GM21723 (cell line): Measurements from ENCODE around the gene PLIN5.
"Not testable (repeated sequence)": the region's sequence is repeated elsewhere in the genome, so short reads cannot be mapped to it uniquely, and the experiment has no call there.

Source experiments
- ATAC-seq: cut with Tn5 transposase; IDR thresholded peaks from one replicate; pipeline ENCODE4 v1.9.1; 2021; ENCODE audit warnings: mild to moderate bottlenecking, moderate library complexity; ENCODE audit not compliant: unreplicated experiment

The PLIN5 gene

DNA sequence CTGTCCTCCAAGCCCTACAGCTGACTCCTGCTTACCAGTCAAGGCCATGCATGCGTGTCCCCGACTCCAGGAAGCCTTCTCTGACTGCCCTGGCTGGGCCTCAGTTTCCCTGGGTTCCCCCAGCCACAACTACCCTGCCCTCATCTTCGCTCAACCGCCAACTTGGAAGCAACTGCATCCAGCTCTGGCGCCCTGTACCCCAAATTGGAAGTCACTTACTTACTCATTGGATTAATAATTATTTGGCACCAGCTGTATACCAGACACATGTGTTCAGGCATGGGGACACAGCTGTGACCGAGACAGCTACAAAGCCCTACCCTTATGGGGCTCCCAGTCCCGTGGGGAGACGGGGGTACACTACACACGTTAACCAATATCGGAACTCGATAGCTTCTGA, 35.4 kb upstream of the PLIN5 start:
- no peak for ATAC-seq

DNA sequence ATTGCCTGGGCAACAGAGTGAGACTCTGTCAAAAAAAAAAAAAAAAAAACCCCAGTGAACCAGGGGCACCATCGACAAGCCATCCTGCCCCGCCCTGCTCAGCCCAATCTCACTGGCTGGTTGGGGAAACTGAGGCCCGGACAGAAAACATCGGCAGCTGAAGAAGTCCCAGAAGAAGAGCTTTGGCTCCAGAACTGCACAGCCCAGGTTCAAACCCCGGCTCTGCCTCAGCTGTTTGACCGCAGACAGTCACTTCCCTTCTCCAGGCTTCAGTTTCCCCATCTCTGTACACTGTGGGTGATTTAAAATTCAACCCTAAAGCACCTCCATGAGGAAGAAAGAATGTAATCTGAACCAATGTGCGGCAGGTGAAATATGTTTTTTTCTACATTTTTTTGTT, 33.9 kb upstream of the PLIN5 start:
- no peak for ATAC-seq

DNA sequence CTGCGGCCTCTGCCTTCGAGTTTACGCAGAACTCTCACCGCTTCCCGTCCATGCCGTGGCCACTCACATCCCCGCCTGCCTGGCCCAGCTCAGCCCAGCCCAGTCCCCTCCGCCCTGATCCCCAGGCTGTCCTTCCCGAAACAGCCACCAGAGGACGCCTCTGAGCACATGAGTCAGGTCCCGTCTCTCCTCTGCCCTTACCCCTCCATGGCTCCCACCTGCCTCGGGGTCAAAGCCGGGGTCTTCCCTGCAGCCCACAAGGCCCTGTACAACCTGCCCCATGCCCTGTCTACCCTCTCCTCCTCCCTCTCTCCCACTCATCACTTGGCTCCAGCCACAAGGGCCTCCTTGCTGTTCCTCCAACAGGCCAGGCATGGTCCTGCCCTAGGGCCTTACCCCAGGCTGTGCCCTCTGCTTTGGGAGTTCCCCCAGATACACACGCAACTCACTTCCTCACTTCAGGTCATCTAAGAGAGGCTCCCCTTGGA, 32.6 kb upstream of the PLIN5 start:
- ATAC-seq: no peak

DNA sequence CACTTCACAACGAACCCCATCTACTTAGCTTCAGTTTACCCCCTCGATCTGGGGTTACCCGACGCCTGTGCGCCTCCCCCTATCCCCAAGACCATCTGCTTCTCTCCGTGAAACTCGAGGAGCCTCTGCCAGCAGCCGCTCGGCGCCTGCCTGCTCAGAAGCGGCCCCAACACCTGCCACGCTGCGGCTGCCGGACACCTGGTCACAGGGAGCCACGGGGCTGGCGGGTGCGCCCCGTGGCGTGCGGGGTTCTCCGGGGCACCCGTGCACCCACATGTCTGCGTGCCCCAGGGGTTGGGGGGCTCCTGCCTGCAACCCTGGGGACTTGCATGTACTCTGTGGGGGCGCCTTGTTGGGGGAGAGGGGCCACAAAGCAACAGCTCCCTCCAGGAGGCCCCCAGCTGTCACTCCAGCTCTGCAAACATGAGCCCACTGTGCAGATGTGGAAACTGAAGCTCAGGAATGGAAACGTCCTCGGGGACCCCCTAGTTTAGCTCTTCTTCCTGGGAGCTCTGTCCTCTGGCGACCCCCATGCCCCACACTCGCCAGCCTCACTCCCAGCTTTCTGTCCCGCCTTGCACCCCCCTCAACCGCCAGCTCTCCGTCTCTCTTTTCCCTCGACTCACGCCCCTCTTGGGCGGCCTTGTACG, 31.5 kb upstream of the PLIN5 start:
- ATAC-seq: no peak

DNA sequence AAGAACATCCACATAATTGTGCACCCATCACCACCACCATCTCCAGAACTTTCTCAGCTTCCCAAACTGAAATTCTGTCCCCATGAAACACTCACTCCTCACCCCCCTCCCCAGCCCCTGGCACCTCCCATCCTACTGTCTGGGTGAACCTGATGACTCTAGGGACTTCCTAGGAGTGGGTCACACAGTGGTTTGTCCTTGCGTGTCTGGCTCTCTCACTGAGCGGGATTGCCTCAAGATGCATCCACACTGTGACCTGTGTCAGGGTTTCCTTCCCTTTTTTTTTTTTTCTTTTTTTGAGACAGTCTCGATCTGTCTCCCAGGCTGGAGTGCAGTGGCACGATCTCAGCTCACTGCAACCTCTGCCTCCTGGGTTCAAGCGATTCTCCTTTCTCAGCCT, 28.5 kb upstream of the PLIN5 start:
- not testable (repeated sequence) for ATAC-seq

DNA sequence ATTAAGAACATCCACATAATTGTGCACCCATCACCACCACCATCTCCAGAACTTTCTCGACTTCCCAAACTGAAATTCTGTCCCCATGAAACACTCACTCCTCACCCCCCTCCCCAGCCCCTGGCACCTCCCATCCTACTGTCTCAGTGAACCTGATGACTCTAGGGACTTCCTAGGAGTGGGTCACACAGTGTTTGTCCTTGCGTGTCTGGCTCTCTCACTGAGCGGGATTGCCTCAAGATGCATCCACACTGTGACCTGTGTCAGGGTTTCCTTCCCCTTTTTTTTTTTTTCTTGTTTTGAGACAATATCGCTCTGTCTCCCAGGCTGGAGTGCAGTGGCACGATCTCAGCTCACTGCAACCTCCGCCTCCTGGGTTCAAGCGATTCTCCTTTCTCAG, 27.1 kb upstream of the PLIN5 start:
- ATAC-seq: not testable (repeated sequence)

DNA sequence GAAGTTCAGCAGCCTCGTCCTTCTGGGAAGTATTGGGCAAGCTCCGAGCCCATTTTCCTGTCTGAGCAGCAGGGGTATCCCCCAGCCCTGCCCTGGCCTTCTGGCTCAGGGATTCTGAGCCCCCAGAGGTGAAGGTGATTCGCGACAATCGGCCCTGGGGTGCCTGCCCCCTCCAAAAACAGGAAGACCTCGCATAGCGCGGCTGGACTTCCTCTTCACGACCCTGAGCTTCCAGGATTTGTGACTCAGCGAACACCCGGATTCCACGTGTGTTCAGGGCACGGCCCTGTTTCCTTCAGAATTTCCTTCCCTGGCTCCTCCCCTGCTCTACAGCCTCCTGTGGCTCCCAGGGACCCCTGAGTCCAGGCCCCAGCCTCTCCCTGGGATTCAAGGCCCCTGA, 24.5 kb upstream of the PLIN5 start, which contains the start of gene SEMA6B:
SEMA6B (minus strand) TSS at position 116 of the 400 bp plus-strand sequence. CDS start 1,227 bp downstream, outside the sequence.
- no peak for ATAC-seq

DNA sequence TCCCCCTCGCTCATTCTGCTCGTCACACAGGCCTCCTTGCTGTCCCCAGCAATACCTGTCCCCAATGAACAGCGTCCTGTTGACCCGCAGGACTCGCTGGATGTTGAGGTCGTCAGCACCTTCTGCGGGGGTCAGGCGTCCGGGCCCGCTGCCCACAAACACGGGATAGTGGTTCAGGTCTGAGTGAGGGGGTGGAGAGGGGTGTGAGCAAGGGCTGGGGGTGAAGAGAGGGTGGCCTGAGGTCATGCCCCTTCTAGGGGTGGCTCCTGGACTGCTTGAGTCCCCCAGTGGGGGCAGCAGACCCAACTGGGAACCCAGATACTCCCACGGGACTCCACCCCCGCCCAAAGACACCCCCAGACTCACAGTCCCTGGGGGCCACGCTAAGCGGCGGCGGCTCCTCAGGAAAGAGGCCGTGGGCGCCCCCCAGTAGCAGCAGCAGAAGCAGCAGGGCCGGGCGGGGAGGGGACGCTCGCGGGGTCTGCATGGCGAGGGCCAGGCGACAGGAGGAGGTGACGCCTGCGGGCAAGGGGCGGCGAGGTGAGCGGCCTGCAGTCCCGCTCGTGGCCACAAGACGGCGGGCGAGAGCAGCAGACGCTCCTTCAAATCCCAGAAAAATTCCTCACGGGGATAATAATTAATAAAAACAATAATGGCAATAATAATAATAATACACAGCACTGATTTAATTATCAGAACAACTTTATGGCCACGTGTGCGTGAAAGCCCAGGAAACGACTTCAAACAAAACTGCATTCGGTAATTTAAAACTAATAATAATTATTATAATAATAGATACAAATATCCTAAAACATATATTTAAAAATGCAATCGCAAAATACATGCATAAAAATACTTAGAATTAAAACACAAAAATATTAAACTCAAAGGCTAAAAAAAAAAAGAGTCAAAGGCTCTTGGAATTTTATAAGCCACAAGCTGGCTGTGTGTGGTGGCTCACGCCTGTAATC, 23.2 kb upstream of the PLIN5 start:
- no peak for ATAC-seq

DNA sequence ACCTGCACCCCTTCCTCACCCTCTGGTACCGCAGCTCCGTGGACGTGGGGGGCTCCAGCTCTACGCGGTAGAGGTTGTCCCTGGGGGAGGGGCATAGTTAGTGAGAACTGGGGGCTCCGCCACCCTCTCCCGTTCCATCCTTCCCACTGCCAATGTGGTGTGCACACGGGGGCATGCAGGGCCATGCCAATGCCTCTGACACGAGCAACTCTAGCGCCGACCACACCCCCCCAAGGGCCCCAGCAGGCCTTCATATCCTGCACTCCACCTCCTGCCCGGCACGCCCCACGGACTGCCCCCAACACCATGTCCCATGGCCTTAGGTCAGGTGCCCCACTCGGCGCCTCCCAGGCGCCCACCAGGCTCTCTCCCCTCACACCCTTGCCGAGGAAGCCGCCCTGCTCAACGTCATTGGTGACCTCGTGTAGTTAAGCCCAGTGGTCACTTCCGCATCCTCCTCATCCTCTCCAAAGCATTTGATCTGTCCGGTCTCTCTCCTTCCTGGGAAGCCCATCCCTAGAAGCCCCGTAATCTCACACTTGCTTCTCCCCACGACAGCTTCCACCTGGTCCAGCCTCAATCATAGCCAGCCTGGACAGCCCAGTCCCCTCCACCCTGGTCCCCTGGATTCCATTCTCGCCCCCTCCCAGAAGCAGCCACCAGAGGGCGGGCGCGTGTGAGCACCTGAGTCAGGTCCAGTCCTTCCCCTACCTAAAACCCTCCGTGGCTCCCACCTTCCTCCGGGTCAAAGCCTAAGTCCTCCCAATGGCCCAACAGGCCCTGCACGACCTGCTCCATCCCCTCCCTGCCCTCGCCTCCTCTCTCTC, 22.3 kb upstream of the PLIN5 start:
- no peak for ATAC-seq

DNA sequence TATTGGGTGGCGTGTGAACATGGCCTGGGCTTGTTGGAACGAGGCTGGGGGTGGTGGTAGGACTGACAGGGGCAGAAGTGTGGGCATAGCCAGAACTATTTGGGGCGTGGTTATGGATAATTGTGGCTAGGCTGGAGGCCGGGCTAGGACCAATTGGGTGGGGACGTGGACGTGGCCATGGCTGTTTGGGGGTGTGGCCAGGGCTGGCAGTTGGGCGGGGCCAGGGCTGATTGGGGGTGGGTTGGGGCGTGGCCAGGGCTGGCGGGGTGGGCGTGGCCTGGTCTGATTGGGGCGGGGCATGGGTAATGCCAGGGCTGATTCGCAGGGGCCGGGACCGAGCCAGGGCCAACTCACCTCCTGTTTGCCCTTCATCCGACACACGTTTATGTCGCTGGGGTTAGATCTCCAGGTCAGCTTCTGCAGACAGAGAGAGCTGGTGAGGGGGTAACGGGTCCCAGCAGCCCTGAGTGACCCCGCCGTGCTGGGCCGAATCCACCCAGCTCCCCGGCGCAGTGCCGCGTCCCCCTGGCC, 21.6 kb upstream of the PLIN5 start:
- ATAC-seq: no peak

DNA sequence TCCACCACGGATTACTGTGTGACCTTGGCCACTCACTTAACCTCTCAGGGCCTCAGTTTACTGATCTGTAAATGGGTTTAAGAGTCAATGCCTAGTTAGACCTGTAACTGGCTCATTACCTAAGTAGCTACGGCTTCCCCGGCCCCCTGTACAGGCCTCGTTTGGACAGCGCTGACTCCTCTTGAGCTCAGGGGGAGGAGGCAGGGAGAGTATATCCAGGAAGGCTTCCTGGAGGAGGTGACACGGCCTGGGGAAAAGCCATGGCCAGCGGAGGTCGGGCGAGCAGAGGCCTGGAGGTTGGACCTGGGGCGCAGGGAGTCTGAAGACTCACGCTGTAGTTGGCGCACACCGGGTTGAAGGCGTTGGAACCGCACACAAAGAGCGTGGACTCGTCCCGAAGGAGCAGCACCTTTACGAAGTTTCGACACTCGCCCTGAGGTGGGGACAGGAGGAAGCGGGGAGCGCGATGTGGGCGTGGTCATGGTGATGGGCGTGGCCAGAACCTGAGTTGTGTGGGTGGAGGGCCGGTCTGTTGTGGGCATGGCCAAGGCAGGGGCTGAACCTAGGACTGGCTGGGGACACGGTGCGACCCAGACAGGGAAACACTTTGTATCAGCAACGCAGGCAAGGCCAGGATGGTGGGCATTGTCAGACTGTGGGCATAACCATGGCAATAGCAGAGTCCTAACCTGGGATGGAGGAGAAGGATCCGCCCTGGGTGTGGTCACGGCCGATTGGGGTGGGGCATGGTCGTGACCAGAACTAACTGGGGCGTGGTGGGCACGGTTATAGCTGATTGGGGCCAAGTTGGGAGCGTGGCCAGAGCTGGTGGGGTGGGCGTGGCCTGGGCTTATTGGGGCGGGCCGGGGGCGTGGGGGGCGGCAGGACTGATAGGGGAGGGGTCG, 20.9 kb upstream of the PLIN5 start:
- no peak for ATAC-seq

DNA sequence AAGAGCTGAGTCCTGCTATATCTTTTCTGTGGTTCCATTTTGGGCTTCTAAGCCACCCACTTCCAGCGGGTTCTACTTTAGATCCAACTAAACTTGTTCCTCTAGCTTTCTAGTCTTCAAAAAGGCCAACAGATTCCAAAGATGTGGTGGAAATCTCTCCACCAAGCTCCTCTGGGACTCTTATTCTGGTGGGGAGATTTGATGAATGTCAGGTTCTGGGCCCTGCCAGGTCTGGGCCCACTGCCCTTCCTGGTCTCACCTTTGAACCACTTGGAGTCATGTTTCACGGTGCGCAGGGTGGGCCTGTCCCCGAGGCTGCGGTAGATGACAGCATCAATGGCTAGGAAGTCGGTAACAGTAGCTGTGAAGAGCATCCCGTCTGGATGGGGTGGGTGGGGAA, 19.7 kb upstream of the PLIN5 start:
- ATAC-seq: no peak

DNA sequence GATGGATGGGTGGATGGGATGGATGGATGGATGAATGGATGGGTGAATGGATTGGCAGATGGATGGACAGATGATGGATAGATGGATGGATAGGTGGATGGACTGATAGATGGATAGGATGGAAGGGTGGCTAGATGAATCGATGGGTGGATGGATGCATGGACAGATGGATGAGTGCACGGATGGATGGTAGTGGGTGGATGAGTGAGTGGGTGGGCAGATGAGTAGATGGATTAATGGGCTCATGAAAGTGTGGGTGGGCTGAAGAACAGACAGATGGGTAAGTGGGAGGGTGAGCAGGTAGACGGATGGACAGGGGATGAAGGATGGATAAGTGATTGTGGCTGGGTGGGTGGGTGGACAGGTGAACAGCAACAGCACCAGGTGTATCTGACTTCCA, 18.8 kb upstream of the PLIN5 start:
- ATAC-seq: no peak

DNA sequence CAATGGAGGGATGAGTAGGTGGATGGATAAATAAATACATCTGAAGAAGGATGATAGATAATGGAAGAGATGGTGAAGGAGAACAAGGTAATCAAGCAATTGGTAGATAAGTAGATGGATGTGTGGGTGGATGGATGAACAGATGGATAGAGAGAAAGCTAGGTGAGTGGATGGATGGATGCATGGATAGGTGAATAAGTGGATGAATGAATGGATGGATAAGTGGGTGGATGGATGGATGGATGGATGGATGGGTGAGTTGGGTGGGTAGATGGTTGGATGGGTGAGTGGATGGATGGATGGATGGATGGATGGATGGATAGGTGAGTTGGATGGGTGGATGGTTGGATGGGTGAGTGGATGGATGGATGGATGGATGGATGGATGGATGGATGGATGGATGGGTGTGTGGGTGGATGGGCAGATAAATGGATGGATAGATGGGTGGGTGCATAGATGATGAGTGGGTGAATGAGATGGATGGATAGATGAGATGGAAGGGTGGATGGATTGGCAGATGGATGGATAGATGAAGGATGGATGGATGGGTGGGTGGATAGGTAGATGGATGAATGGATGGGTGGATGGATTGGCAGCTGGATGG, 18.2 kb upstream of the PLIN5 start:
- ATAC-seq: no peak

DNA sequence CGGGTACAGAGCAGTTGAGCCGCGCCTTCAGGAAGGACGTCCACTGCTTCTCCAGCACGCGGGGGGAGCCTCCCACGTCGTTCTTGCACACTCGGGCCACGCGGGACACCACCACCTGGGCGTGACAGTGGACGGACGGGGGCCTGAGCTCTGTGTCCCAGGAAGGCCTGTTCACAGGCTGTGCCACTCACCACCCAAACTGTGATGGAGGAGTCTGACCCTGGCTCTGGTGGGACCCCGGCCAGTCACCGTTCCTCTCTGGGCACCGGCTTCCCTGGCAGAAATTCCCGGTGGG, 17.4 kb upstream of the PLIN5 start:
- ATAC-seq: no peak

DNA sequence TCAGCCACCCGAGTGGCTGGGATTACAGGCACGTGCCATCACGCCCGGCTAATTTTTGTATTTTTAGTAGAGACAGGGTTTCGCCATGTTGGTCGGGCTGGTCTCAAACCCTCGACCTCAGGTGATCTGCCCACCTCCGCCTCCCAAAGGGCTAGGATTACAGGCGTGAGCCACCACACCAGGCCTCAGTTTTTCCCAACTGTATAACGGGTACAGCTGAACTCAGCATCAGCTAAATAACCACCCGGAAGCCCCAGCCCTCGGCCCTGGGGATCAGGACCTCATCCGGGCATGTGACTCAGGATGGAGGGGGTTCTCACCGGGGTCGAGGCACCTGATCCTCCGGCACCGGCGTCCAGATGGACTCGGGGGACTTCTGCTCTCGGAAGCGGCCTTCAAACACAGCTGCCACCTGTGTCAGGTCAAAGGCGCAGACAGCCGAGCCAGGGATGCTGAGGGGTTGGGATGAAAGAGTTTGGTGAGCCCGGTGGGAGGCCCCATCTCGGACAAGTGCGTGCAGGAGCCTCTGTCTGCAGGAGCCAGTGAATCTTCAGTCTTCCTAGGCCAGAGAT, 15.5 kb upstream of the PLIN5 start:
- no peak for ATAC-seq

DNA sequence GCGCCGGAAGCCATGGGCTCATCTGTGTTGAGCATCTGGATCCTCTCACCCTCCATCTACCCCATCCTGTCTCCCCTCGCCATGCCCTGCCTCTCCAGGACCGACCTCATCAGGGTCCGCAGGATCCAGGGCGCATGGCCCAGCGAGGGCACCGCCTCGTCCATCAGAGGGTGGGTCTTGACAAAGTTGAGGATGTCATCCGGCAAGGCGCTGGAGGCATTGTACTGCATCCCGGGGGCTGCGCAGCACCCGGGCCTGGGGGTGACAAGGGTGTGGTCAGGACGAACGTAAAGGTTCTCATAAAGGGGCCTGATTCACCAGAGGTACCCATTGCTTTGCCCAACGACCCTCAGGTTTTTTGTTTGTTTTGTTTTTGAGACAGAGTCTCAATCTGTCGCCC, 15.0 kb upstream of the PLIN5 start:
- no peak for ATAC-seq

DNA sequence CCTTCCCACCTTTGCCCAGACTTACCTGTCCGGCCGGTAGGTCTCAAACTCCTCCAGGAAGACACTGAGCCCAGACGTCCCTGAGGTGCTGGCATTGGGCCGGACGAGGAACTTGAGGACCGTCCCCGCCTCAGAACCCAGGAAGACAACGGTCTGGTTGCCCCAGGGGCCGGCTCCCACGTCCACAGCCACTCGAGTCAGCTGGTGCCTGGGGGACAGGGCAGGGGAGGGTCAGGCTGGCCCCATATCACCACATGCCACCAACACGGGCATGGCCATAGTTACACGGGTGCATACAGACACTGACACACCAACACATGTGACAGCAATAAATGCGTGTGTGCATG, 13.2 kb upstream of the PLIN5 start:
- no peak for ATAC-seq
